HG03442 (cell line): Measurements from ENCODE around the gene C10orf143.
A peak's percentile ranks its signal among the peaks of the same experiment; 100 is the strongest.
"Not testable (repeated sequence)": the region's sequence is repeated elsewhere in the genome, so short reads cannot be mapped to it uniquely, and the experiment has no call there.

ENCODE experiments used
- ATAC-seq: cut with Tn5 transposase; IDR thresholded peaks from one replicate; pipeline ENCODE4 v1.9.1; 2021; ENCODE audit warnings: mild to moderate bottlenecking, moderate library complexity; ENCODE audit not compliant: unreplicated experiment

C10orf143 gene

GRCh38 chr10:130110246-130111112 lies at the start of gene C10orf143:
Gene C10orf143, minus strand, starts transcription at chr10:130110830. Its CDS starts 58 bp downstream, at chr10:130110772.
- peak; percentile 75 for ATAC-seq

DNA sequence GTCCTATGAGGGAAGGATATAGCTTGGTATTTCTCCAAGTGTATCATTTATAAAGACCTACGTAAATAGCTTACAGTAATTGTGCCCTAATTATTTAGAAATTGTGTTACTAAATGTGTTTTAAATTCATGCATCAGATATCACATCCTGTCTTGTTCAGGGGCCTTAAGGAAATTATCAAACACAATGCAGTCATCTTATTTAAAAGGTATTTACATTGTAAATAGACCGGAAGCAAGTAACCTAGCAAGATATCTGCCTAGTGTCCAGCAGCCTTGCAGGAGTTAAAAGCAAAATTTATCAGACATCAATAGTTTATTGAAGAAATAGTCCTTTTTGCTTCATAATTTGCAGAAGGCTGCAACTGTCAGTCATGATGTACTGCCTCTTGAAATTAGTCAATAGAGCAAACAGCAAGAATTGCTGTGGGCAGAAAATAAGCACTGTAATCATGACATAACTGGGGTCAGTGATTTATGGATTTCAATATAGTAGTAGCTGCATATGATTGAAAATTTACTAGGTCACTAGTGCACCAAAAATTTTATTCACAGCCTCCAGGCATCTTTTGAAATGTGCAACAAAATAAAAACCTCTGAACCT lies 48.7 kb upstream of the C10orf143 start:
- ATAC-seq, result no peak

- ATAC-seq, result no peak
These were observed 35.4 kb upstream of the C10orf143 start for GRCh38 chr10:130146042-130146441.

DNA sequence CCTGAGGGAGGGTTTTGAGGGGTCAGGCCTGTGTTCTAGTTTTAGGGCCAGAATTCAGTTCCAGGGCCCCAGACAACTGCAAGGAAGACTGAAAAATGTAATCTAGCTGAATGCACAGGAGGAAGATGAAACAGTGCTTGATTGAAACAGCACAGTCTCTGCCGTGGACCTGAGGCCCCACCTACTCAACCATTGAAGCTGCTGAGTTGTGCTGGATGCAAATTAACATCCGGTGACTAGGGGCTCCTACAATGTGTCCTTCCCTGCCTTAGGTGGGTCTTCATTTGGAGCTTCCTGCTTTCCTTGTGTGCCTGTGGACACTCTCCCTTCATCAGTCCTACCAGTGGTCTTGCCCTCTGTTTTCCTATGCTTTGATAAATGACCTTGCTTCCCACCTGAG lies 31.2 kb upstream of the C10orf143 start:
- ATAC-seq, result peak; percentile 80

DNA sequence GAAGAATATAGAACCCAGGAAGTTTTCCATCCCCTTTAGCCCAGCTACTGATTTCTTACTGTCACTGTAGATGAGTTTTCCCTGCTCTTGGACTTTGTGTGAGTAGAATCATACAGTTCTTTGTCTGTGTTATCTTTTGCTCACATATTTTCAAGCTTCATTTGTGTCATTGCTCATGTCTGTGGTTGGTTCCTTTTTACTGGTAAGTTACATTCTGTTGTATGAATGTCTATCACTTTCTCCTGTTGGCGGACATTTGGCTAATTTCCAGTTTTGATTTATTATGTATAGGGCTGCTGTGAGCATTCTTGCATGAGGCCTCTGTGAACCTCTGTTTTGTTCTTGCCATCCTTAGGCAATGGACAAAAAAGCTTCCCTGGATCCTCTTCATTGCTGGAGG lies 30.8 kb upstream of the C10orf143 start:
- ATAC-seq, result peak; percentile 27

DNA sequence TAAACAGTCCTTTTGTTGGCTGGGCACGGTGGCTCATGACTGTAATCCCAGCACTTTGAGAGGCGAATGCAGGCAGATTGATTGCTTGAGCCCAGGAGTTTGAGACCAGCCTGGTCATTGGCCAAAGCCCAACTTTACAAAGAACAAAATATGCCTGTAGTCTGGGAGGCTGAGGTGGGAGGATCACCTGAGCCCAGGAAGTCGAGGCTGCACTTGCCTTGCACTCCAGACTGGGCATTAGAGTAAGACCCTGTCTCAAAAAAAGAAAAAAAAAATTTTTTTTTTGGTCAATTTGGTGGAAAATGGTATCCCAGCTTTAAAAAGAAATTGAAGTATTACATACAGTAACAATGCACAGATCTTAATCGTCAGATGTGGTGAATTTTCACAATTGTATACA lies 30.4 kb upstream of the C10orf143 start:
- ATAC-seq, result no peak

DNA sequence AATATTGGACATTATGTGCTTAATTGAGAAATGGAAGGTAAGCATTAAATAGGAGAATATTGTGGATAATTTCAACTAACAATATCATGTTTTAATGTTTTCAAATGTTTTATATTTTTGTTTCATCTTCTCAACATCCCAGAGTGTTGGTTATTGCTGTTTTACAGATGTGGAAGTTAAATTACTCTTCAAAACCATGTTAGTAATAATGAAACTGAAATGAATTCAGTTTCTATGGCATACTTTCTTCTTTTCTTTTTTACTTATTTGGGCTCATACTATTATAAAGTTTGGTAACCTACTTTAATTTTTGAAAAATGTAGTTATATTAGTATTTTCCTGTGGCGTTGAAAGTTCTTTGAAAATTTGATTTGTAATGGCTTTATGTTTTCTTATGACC lies 29.8 kb upstream of the C10orf143 start:
- no peak for ATAC-seq

DNA sequence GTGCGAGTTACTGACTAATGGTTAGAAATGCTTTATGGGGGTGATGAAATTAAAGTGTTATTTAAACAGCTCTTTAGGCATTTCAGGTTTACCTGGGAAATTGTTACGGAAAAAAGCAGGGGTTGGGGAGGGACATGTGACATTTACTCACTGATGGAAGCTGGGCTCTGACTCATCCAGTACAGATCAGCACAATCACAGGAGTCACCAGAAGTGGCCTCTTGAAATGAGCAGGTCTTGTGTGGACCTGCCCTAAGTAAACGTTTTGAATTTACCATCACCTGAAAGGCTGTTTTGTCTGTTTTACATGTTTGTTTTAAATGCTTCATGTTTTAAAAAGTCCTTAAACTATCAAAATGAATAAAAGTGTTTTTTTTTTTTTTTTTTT lies 27.8 kb upstream of the C10orf143 start:
- peak; percentile 28 for ATAC-seq

DNA sequence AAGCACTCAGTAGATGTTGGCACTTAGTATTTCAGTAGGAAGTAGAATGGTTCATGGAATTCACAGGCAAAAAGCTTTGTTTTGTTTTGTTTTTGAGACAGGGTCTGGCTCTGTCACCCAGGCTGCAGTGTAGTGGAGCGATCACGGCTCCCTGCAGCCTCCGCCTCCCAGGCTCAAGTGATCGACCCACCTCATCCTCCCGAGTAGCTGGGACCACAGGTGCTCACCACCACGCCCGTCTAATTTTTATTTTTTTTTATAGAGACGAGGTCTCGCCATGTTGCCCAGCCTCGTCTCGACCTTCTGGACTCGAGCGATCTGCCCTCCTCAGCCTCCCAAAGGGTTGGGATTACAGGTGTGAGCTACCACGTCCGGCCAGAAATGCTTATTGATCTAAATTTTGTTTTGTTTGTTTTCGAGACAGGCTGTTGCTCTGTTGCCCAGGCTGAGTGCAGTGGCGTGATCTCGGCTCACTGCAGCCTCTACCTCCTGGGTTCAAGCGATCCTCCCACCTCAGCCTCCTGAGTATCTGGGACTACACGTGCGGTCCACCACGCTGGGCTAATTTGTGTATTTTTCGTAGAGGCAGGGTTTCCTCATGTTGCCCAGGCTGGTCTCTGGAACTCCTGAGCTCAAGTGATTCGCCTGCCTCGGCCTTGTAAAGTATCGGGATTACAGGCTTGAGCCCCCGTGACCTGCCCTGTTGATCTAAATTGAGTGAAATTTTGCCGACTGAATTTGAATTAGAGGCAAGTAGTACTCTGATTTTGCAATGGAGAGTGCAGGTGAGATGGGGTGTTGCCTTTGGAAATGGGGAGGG lies 27.2 kb upstream of the C10orf143 start:
- no peak for ATAC-seq

GRCh38 chr10:130137090-130137448 lies 26.4 kb upstream of the C10orf143 start:
- ATAC-seq, result no peak

DNA sequence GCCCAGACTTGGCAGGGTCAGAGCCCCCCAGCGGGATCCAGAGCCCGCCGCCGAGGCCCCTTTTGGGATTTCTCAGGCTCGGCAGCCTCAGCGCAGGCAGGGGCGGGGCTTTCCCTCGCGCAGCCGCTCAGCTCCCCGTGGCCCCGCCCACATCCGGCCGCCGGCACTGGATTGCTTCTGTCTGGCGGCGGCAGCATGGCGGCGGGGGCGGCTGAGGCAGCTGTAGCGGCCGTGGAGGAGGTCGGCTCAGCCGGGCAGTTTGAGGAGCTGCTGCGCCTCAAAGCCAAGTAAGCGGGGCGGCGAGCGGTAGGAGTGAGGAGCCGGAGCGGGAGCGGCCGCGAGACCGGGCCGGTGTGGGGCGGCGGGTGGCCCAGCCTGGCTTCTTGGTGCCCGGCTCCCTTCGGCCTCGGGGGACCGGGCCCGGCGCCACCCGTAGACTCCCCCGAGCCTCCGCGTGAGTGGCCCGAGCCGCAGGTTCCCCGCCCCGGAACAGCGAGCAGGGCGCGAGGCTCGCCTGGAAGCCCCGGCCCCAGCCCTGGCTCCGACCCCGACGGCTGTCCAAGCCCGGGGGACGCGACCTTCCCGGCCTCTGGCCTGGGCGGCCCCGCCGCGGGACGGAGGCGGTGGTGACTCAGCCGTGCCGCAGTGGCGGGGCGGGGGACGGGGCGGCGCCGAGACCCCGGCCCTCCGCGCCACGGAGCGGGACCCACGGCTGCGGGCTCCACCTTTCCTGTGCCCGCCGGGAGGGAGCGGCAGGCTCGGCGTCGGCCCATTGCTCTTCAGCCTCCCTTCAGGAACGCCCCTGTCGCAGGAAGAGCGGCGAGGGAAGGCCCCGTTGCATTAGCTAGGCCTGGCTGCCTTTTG lies 25.8 kb upstream of the C10orf143 start, which contains the start of gene GLRX3:
TSS of gene GLRX3 (plus strand) at position 166 of the 864 bp plus-strand sequence. CDS start at position 196, 30 bp downstream.
- peak; percentile 76 for ATAC-seq

DNA sequence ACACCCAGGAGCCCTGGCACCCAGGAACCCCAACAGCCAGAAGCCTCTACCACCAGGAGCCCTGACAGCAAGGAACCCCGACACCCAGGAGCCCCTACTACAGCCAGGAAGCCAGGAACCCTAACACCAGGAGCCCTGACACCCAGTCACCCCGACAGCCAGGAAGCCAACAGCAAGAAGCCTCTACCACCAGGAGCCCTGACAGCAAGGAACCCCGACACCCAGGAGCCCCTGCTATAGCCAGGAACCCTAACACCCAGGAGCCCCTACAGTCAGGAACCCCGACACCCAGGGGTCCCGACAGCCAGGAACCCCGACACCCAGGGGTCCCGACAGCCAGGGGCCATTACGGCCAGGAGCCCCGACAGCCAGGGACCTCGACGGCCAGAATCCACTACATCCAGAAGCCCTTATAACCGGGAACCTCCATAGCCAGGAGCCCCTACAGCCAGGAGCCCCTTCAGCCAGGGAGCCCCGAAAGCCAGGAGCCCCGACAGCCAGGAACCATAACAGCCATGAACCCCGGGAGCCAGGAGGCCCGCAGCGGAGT lies 25.1 kb upstream of the C10orf143 start:
- ATAC-seq, result no peak

DNA sequence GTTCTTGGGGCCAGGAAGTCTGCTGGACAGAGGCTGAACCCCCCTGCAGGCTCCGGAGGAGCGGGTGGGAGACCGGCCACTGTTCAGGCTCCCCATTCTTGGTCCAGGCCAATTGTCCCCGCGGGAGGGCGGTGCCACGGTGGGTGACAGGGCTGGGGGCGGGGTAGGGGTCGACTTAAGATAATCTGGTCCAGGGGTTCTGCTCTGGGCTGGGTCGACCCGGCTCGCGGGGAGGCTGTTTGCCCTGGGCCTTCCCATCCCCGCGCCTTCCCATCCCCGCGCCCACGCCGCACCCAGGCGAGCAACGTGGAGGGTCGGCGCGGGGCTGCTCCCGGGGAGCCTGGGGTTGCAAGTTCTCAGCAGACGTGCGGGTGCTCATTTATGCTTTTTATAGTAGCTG lies 18.3 kb upstream of the C10orf143 start:
- ATAC-seq, result no peak

DNA sequence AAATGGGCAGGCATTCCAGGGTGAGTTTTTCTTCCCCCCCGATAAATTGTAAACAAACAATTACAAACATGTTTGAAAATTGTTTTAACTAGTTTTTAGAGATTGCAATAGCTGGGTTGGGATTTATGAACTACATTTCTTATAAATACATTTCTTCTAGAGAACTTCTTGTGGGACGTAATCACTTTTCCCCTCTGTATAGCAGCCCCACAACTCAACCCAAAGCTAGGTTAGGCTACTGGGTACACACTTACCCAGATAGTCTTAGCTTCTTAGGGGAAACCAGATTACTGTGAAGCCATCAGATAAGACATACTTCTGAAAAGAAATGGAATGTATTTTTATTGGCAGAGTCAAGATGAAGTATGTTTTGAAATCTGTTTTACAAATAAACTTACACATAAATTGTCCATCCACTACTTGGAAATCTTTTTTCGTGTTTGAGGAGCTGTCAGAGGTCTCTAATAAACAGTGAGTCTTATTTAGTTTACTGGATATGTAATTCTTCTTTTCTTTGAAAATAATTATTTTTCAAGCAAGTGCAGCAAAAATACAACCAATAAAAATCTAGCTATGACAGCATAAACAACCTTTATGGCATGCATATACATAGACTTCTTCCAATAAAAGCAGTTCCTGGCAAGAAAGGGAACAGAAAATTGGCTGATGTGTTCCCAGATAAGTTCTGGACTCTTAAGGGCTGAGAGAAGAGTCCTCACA lies 17.6 kb upstream of the C10orf143 start:
- ATAC-seq, result peak; percentile 8

GRCh38 chr10:130127364-130128061 lies 16.9 kb upstream of the C10orf143 start:
- peak; percentile 98 for ATAC-seq

GRCh38 chr10:130121486-130122079 lies 11.0 kb upstream of the C10orf143 start:
- ATAC-seq, result no peak

DNA sequence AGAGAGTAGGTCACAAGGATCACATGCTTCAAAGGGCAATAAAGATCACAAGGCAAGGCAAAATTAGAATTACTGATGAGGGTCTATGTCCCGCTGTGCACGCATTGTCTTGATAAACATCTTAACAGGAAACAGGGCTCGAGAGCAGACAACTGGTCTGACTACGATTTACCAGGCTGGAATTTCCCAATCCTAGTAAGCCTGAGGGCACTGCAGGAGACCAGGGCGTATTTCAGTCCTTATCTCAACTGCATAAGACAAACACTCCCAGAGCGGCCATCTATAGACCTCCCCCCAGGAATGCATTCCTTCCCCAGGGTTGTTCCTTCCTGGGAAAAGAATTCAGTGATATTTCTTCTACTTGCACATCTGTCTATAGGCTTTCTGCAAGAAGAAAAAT lies 6.9 kb upstream of the C10orf143 start:
- ATAC-seq, result not testable (repeated sequence)

GRCh38 chr10:130116942-130117341 lies 6.3 kb upstream of the C10orf143 start:
- not testable (repeated sequence) for ATAC-seq

DNA sequence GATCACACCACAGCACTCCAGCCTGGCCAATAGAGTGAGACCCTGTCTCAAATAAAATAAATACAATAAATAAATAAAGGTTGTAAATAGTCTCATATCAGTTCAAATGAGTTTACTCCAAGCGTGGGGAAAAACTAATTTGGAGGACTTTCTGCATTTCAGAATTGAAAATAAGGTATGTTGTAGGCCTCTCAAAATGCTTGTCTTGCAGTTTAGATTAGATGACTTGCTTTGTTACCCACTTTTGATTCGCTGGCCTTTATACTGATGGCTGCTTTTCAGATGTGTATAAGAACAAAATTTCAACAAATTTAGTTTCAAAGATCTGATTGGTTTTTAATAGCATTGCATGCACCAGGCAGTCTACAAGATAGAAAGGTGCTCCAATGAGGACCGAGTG lies 2.2 kb upstream of the C10orf143 start:
- ATAC-seq, result no peak
